Inflammatory macrophage treated with lipopolysaccharide for 1 hour (primary cell): ENCODE measurements around the gene FYB2.
A peak's percentile ranks its signal among the peaks of the same experiment; 100 is the strongest.

Source experiments
- DNase-seq, 2 donors: peaks; one replicate each; pipeline ENCODE4 v3.0.0-alpha.2; 2020 to 2022

FYB2 gene

DNA sequence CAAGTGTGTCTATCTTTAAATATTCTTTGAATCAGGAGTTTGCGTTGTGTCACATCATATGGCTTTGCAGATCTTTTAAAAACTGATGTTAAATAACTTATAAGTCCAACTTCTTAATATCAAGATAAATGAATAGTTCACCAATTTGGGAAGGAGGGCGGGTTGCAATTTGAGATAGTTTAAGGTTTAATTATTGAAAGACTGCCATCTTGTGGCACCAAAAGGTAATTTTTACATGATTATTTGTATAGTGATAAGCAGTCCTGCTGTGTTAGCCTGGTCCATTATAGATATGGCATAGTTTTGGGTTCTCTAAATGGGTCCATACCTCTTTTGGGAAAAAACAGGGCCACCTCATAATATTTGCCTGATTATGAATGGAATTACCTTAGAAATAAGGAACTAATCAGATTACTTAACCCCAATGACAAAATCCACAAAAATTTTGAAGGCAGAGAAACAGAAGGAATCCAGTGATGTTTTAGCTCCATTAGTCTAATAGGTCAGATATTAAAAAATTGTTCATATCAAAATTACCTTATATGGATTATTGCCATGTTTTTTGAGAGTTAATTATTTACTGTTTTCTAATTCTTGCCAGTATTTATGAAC lies 109.8 kb downstream of the FYB2 start:
- DNase-seq, result peak; percentile 13 to 70

DNA sequence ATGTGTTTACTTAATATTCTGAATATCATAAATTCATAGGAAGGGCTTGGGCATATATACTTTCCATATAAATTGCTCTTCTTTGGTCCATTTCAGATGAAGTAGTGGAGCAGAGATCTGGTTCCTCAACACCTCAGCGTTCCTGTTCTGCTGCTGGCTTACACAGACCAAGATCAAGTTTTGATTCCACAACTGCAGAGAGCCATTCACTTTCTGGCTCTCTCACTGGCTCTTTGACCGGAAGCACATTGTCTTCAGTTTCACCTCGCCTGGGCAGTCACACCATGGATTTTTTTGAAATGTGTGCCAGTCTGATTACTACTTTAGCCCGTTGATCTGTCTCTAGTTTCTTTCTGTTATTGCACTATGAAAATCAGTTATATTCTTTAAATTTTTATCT lies 111.8 kb downstream of the FYB2 start:
- no peak for DNase-seq

GRCh38 chr1:56703747-56704146 lies 115.5 kb downstream of the FYB2 start:
- no peak for DNase-seq

- no peak for DNase-seq
These were observed 122.5 kb downstream of the FYB2 start for GRCh38 chr1:56696663-56697062.

DNA sequence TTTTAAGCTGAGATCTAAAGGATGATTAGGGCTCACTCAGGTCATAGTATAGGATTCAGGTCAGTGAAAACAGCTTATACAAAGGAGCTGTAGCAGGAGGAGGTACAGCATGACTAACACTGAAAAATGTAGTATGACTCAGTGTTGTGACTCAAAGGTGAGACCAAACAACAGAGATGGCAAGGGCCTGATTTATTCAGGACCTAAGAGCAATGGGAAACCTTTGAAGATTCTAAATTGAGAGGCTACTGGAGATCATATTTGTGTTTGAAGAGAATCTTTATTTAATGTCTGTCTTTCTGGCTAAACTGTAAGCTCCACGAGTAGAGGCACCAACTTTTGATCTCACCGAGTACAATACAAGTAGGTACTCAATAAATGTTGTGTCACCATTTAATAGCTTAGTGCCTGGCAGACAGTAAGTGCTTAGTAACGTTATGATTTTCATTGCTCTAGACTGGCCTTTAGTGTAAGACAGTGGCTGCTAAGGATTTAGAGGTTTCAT lies 130.6 kb downstream of the FYB2 start:
- no peak for DNase-seq

- DNase-seq, result no peak
These were observed 133.0 kb downstream of the FYB2 start for GRCh38 chr1:56686169-56686568.

DNA sequence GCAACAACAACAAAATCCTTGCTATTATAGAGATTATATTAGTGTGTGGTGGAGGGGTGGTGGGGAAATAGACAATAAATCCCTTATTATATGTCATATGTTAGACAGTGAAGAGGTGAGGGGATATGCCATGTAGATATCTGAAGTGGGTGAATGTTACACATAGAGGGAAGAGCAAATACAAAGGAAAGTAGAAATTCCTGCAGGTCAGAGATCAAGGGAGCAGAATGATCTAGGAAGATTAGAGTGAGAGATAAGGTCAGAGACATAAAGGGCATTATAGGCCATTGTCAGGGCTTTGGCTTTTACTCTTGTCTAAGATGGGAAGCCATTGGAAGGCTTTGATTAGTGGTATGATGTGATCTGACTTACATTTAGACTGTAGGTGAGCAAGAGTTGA lies 135.6 kb downstream of the FYB2 start:
- DNase-seq, result no peak

GRCh38 chr1:56676571-56677035 lies 142.6 kb downstream of the FYB2 start:
- DNase-seq, result no peak

- DNase-seq, result no peak
These were observed 143.4 kb downstream of the FYB2 start for GRCh38 chr1:56675763-56676162.

- no peak for DNase-seq
These were observed 146.6 kb downstream of the FYB2 start for GRCh38 chr1:56672579-56672978.

GRCh38 chr1:56671542-56671941 lies 147.7 kb downstream of the FYB2 start:
- DNase-seq, result no peak

DNA sequence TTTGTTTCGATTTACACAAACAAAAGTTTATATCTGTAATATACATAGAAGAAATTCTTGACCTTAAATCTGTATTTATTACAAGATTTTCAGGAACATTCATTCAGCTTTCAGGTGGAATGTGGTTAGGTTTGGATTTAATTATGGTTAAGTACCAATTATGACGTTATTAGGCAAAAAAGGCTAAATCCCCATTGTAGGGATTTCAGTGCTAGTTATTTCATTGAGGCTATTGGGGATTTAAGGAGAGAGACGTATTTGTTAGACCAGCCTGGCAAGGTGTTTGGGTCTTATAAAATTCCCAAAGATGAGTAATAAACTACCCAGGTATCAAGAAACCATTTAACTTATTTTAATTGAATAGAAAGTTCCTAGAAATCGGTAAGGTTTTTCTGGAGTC lies 148.1 kb downstream of the FYB2 start:
- DNase-seq, result no peak

GRCh38 chr1:56670350-56670749 lies 148.9 kb downstream of the FYB2 start:
- no peak for DNase-seq
